Measurements from ENCODE around the gene RGPD5.
"Not testable (repeated sequence)": the region's sequence is repeated elsewhere in the genome, so short reads cannot be mapped to it uniquely, and the experiment has no call there.

Gene RGPD5

GRCh38 chr2:109794074-109794737 lies at the start of gene RGPD5:
Gene RGPD5 (plus strand): TSS chr2:109794305. CDS start chr2:109794466, 161 bp downstream.
- not testable (repeated sequence) for H3K9me3 ChIP-seq (ENCODE audit: control insufficient read depth, insufficient read depth, low read length); H3K27ac ChIP-seq (ENCODE audit: low read length); H3K27me3 ChIP-seq (ENCODE audit: control insufficient read depth, insufficient read depth, low read length); DNase-seq (ENCODE audit: low read depth, low spot score); H3K36me3 ChIP-seq (ENCODE audit: control insufficient read depth, insufficient read depth, low read length); H3K4me3 ChIP-seq (ENCODE audit: low read length); H3K4me1 ChIP-seq (ENCODE audit: control insufficient read depth, insufficient read depth, low read length)
- no CpG with 5 or more reads among the region's 77 CpGs for WGBS (ENCODE audit: insufficient coverage, insufficient read length)

- no CpG with 5 or more reads among the region's 6 CpGs for WGBS (ENCODE audit: insufficient coverage, insufficient read length)
- not testable (repeated sequence) for DNase-seq (ENCODE audit: low read depth, low spot score); H3K27me3 ChIP-seq (ENCODE audit: control insufficient read depth, insufficient read depth, low read length)
These were observed 42.5 kb upstream of the RGPD5 start for GRCh38 chr2:109751572-109751971.

GRCh38 chr2:109757163-109757824 lies 36.8 kb upstream of the RGPD5 start:
- not testable (repeated sequence) for H3K4me1 ChIP-seq (ENCODE audit: control insufficient read depth, insufficient read depth, low read length); DNase-seq (ENCODE audit: low read depth, low spot score); H3K27ac ChIP-seq (ENCODE audit: low read length); H3K9me3 ChIP-seq (ENCODE audit: control insufficient read depth, insufficient read depth, low read length); H3K27me3 ChIP-seq (ENCODE audit: control insufficient read depth, insufficient read depth, low read length); H3K36me3 ChIP-seq (ENCODE audit: control insufficient read depth, insufficient read depth, low read length); H3K4me3 ChIP-seq (ENCODE audit: low read length)
- WGBS (ENCODE audit: insufficient coverage, insufficient read length), result no CpG with 5 or more reads among the region's 3 CpGs

More at GRCh38 chr2:109751572-109751971, 42.5 kb upstream of the RGPD5 start:
- not testable (repeated sequence) for H3K36me3 ChIP-seq (ENCODE audit: control insufficient read depth, insufficient read depth, low read length); H3K4me3 ChIP-seq (ENCODE audit: low read length); H3K27ac ChIP-seq (ENCODE audit: low read length); H3K9me3 ChIP-seq (ENCODE audit: control insufficient read depth, insufficient read depth, low read length); H3K4me1 ChIP-seq (ENCODE audit: control insufficient read depth, insufficient read depth, low read length)

GRCh38 chr2:109760265-109761042 lies 33.7 kb upstream of the RGPD5 start:
- not testable (repeated sequence) for H3K9me3 ChIP-seq (ENCODE audit: control insufficient read depth, insufficient read depth, low read length); H3K27ac ChIP-seq (ENCODE audit: low read length); H3K4me1 ChIP-seq (ENCODE audit: control insufficient read depth, insufficient read depth, low read length); H3K4me3 ChIP-seq (ENCODE audit: low read length); H3K27me3 ChIP-seq (ENCODE audit: control insufficient read depth, insufficient read depth, low read length); DNase-seq (ENCODE audit: low read depth, low spot score); H3K36me3 ChIP-seq (ENCODE audit: control insufficient read depth, insufficient read depth, low read length)
- no CpG with 5 or more reads among the region's 106 CpGs for WGBS (ENCODE audit: insufficient coverage, insufficient read length)

GRCh38 chr2:109761043-109761454 lies 33.1 kb upstream of the RGPD5 start:
- not testable (repeated sequence) for H3K27me3 ChIP-seq (ENCODE audit: control insufficient read depth, insufficient read depth, low read length); H3K36me3 ChIP-seq (ENCODE audit: control insufficient read depth, insufficient read depth, low read length); H3K27ac ChIP-seq (ENCODE audit: low read length); H3K4me3 ChIP-seq (ENCODE audit: low read length); H3K9me3 ChIP-seq (ENCODE audit: control insufficient read depth, insufficient read depth, low read length); H3K4me1 ChIP-seq (ENCODE audit: control insufficient read depth, insufficient read depth, low read length); DNase-seq (ENCODE audit: low read depth, low spot score)
- WGBS (ENCODE audit: insufficient coverage, insufficient read length), result no CpG with 5 or more reads among the region's 23 CpGs

GRCh38 chr2:109761976-109762375 lies 32.1 kb upstream of the RGPD5 start:
- H3K36me3 ChIP-seq (ENCODE audit: control insufficient read depth, insufficient read depth, low read length); H3K4me3 ChIP-seq (ENCODE audit: low read length); H3K9me3 ChIP-seq (ENCODE audit: control insufficient read depth, insufficient read depth, low read length); H3K27me3 ChIP-seq (ENCODE audit: control insufficient read depth, insufficient read depth, low read length); DNase-seq (ENCODE audit: low read depth, low spot score); H3K27ac ChIP-seq (ENCODE audit: low read length); H3K4me1 ChIP-seq (ENCODE audit: control insufficient read depth, insufficient read depth, low read length): not testable (repeated sequence)
- no CpG with 5 or more reads among the region's 5 CpGs for WGBS (ENCODE audit: insufficient coverage, insufficient read length)

- H3K4me1 ChIP-seq (ENCODE audit: control insufficient read depth, insufficient read depth, low read length); H3K9me3 ChIP-seq (ENCODE audit: control insufficient read depth, insufficient read depth, low read length); H3K27ac ChIP-seq (ENCODE audit: low read length); DNase-seq (ENCODE audit: low read depth, low spot score); H3K36me3 ChIP-seq (ENCODE audit: control insufficient read depth, insufficient read depth, low read length); H3K27me3 ChIP-seq (ENCODE audit: control insufficient read depth, insufficient read depth, low read length); H3K4me3 ChIP-seq (ENCODE audit: low read length): not testable (repeated sequence)
- no CpG with 5 or more reads among the region's 11 CpGs for WGBS (ENCODE audit: insufficient coverage, insufficient read length)
These were observed 28.0 kb upstream of the RGPD5 start for GRCh38 chr2:109766074-109766473.

GRCh38 chr2:109766886-109767578 lies 27.1 kb upstream of the RGPD5 start:
- H3K27me3 ChIP-seq (ENCODE audit: control insufficient read depth, insufficient read depth, low read length); DNase-seq (ENCODE audit: low read depth, low spot score); H3K36me3 ChIP-seq (ENCODE audit: control insufficient read depth, insufficient read depth, low read length); H3K27ac ChIP-seq (ENCODE audit: low read length); H3K4me3 ChIP-seq (ENCODE audit: low read length); H3K4me1 ChIP-seq (ENCODE audit: control insufficient read depth, insufficient read depth, low read length); H3K9me3 ChIP-seq (ENCODE audit: control insufficient read depth, insufficient read depth, low read length): not testable (repeated sequence)
- no CpG with 5 or more reads among the region's 8 CpGs for WGBS (ENCODE audit: insufficient coverage, insufficient read length)

GRCh38 chr2:109768934-109769333 lies 25.2 kb upstream of the RGPD5 start:
- WGBS (ENCODE audit: insufficient coverage, insufficient read length), result no CpG with 5 or more reads among the region's 10 CpGs
- not testable (repeated sequence) for H3K9me3 ChIP-seq (ENCODE audit: control insufficient read depth, insufficient read depth, low read length); DNase-seq (ENCODE audit: low read depth, low spot score); H3K27me3 ChIP-seq (ENCODE audit: control insufficient read depth, insufficient read depth, low read length); H3K36me3 ChIP-seq (ENCODE audit: control insufficient read depth, insufficient read depth, low read length); H3K4me3 ChIP-seq (ENCODE audit: low read length); H3K4me1 ChIP-seq (ENCODE audit: control insufficient read depth, insufficient read depth, low read length); H3K27ac ChIP-seq (ENCODE audit: low read length)

GRCh38 chr2:109779118-109779517 lies 15.0 kb upstream of the RGPD5 start:
- H3K4me1 ChIP-seq (ENCODE audit: control insufficient read depth, insufficient read depth, low read length); DNase-seq (ENCODE audit: low read depth, low spot score); H3K27ac ChIP-seq (ENCODE audit: low read length); H3K27me3 ChIP-seq (ENCODE audit: control insufficient read depth, insufficient read depth, low read length); H3K4me3 ChIP-seq (ENCODE audit: low read length); H3K9me3 ChIP-seq (ENCODE audit: control insufficient read depth, insufficient read depth, low read length); H3K36me3 ChIP-seq (ENCODE audit: control insufficient read depth, insufficient read depth, low read length): not testable (repeated sequence)
- no CpG with 5 or more reads among the region's 2 CpGs for WGBS (ENCODE audit: insufficient coverage, insufficient read length)
